IPS DF 6.9 (cell line): ENCODE data around the gene FEN1.

ENCODE experiments used
- DNase-seq: peaks from one replicate; pipeline ENCODE4 v3.0.0-alpha.2; 2013; ENCODE audit warnings: low read depth, low spot score
- H3K27ac ChIP-seq: one replicate; pipeline ENCODE4 v1.5.1; 2013; ENCODE audit warnings: low read length, control low read depth
- H3K27me3 ChIP-seq: 2 replicates; pipeline ENCODE4 v1.6.1; 2013; ENCODE audit warnings: mild to moderate bottlenecking, low read length; ENCODE audit not compliant: control insufficient read depth, insufficient read depth
- H3K36me3 ChIP-seq: 2 replicates; pipeline ENCODE4 v1.6.1; 2013; ENCODE audit warnings: low read length; ENCODE audit not compliant: control insufficient read depth, insufficient read depth
- H3K4me1 ChIP-seq: 2 replicates; pipeline ENCODE4 v1.6.1; 2013; ENCODE audit warnings: low read length; ENCODE audit not compliant: control insufficient read depth, insufficient read depth
- H3K4me3 ChIP-seq: 2 replicates; pipeline ENCODE4 v1.5.1; 2013; ENCODE audit warnings: mild to moderate bottlenecking, low read length
- H3K9me3 ChIP-seq: 2 replicates; pipeline ENCODE4 v1.6.1; 2013; ENCODE audit warnings: low read length, inconsistent platforms; ENCODE audit not compliant: control insufficient read depth, insufficient read depth
- WGBS: extraction: QIAGEN DNeasy Blood & Tissue Kit; methylation state at CpG from one replicate; pipeline ENCODE4 v1.1.7; 2013; ENCODE audit warnings: mixed read lengths, missing lambda C conversion rate; ENCODE audit not compliant: insufficient read length, insufficient coverage; 5-methylcytosine and 5-hydroxymethylcytosine counted together

Gene FEN1

GRCh38 chr11:61783717-61784505, 8.8 kb upstream of the FEN1 start:
- no peak overlapping the region for H3K27ac ChIP-seq
- DNase-seq = no peak
- no peaks in the 10 kb centered on the region for H3K9me3 ChIP-seq
- peaks cover 24% of the 10 kb centered on the region for H3K36me3 ChIP-seq
- H3K4me1 ChIP-seq = no peaks in the 10 kb centered on the region
- no peak overlapping the region for H3K4me3 ChIP-seq
- WGBS = no CpG with 5 or more reads among the region's 13 CpGs
- H3K27me3 ChIP-seq = no peaks in the 10 kb centered on the region

- H3K9me3 ChIP-seq = no peaks in the 10 kb centered on the region
- peaks cover 27% of the 10 kb centered on the region for H3K36me3 ChIP-seq
- no peaks in the 10 kb centered on the region for H3K27me3 ChIP-seq
- DNase-seq = no peak
- H3K27ac ChIP-seq = no peak overlapping the region
- no peaks in the 10 kb centered on the region for H3K4me1 ChIP-seq
- no CpG with 5 or more reads among the region's 7 CpGs for WGBS
- H3K4me3 ChIP-seq = no peak overlapping the region
These were observed 8.3 kb upstream of the FEN1 start for GRCh38 chr11:61784506-61784805.

GRCh38 chr11:61785837-61786402, 6.8 kb upstream of the FEN1 start:
- H3K27me3 ChIP-seq = no peaks in the 10 kb centered on the region
- H3K4me3 ChIP-seq = no peak overlapping the region
- H3K36me3 ChIP-seq = peaks cover 38% of the 10 kb centered on the region
- no peaks in the 10 kb centered on the region for H3K4me1 ChIP-seq
- WGBS = no CpG with 5 or more reads among the region's 11 CpGs
- DNase-seq = no peak
- H3K27ac ChIP-seq = no peak overlapping the region
- no peaks in the 10 kb centered on the region for H3K9me3 ChIP-seq

GRCh38 chr11:61787928-61788491, 4.7 kb upstream of the FEN1 start:
- Histone ChIP-seq H3K9me3 (no peaks in the 10 kb centered on the region), H3K27ac (no peak overlapping the region), H3K4me1 (no peaks in the 10 kb centered on the region), H3K27me3 (no peaks in the 10 kb centered on the region), H3K36me3 (peaks cover 38% of the 10 kb centered on the region), H3K4me3 (no peak overlapping the region)
- WGBS = no CpG with 5 or more reads among the region's 9 CpGs
- peak; percentile 43 for DNase-seq

- DNase-seq = no peak
- H3K9me3 ChIP-seq = no peaks in the 10 kb centered on the region
- H3K4me1 ChIP-seq = no peaks in the 10 kb centered on the region
- no peak overlapping the region for H3K27ac ChIP-seq
- H3K4me3 ChIP-seq = peak overlapping the region; percentile 64; the same call in 1 of the 2 replicates
- WGBS = no CpG with 5 or more reads among the region's 14 CpGs
- H3K27me3 ChIP-seq = no peaks in the 10 kb centered on the region
- H3K36me3 ChIP-seq = peaks cover 38% of the 10 kb centered on the region
These were observed 888 bp upstream of the FEN1 start for GRCh38 chr11:61791737-61792309.

GRCh38 chr11:61793083-61793828, 545 bp downstream of the FEN1 start:
- Histone ChIP-seq H3K9me3 (no peaks in the 10 kb centered on the region), H3K27ac (no peak overlapping the region), H3K36me3 (peaks cover 27% of the 10 kb centered on the region), H3K4me3 (peak overlapping the region; percentile 64), H3K27me3 (no peaks in the 10 kb centered on the region), H3K4me1 (no peaks in the 10 kb centered on the region)
- DNase-seq = no peak
- WGBS = no CpG with 5 or more reads among the region's 29 CpGs

GRCh38 chr11:61793829-61794204, 1.1 kb downstream of the FEN1 start:
- Histone ChIP-seq H3K27ac (no peak overlapping the region), H3K4me1 (no peaks in the 10 kb centered on the region), H3K4me3 (peak overlapping the region; percentile 64; the same call in 1 of the 2 replicates), H3K9me3 (no peaks in the 10 kb centered on the region), H3K36me3 (peaks cover 24% of the 10 kb centered on the region), H3K27me3 (no peaks in the 10 kb centered on the region)
- WGBS = no CpG with 5 or more reads among the region's 3 CpGs
- no peak for DNase-seq

GRCh38 chr11:61794579-61794978, 1.9 kb downstream of the FEN1 start:
- no peak for DNase-seq
- H3K9me3 ChIP-seq = no peaks in the 10 kb centered on the region

GRCh38 chr11:61795459-61795858, 2.7 kb downstream of the FEN1 start:
- H3K27me3 ChIP-seq = no peaks in the 10 kb centered on the region
- no peaks in the 10 kb centered on the region for H3K9me3 ChIP-seq
- H3K27ac ChIP-seq = no peak overlapping the region
- WGBS = no CpG with 5 or more reads among the region's 12 CpGs
- no peak for DNase-seq
- peaks cover 14% of the 10 kb centered on the region for H3K36me3 ChIP-seq
- H3K4me1 ChIP-seq = no peaks in the 10 kb centered on the region
- no peak overlapping the region for H3K4me3 ChIP-seq

More at GRCh38 chr11:61794579-61794978, 1.9 kb downstream of the FEN1 start:
- H3K4me3 ChIP-seq = no peak overlapping the region
- H3K36me3 ChIP-seq = peaks cover 21% of the 10 kb centered on the region
- no peak overlapping the region for H3K27ac ChIP-seq
- no peaks in the 10 kb centered on the region for H3K4me1 ChIP-seq
- 100% methylated on average over 1 of the region's 4 CpGs for WGBS
- H3K27me3 ChIP-seq = no peaks in the 10 kb centered on the region

- Histone ChIP-seq H3K4me3 (no peak overlapping the region), H3K9me3 (no peaks in the 10 kb centered on the region), H3K36me3 (peaks cover 14% of the 10 kb centered on the region), H3K4me1 (no peaks in the 10 kb centered on the region), H3K27ac (no peak overlapping the region), H3K27me3 (no peaks in the 10 kb centered on the region)
- no peak for DNase-seq
- WGBS = no CpG with 5 or more reads among the region's 18 CpGs
These were observed 3.3 kb downstream of the FEN1 start for GRCh38 chr11:61795876-61796526.
